Measurements from ENCODE around the gene ZNF823.

DNA sequence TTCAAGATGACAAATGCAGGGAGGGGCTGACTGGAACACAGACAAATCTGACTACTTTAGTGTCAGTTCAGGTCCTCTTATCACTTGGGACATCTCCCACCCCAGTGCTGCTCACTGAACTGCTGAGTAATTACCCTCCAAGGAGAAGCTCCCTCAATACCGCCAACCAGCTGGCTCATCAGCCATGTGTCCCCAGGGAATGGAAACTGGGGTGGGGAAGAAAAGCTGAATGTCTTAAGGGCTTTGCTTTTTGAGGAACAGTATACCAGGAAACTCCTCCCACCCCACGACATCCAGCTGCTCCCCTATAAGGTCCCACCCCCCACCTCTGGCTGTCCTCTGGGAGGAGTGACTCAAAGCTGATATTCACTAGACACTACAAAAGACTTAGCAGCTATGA, 2.0 kb downstream of the ZNF823 start:
- TF ChIP-seq POLR2A (IDR thresholded peaks at IDR 0.05; ENCODE audit: low read depth): no peak
- TF ChIP-seq CTCF (IDR thresholded peaks at IDR 0.05): no peak
- no peak for TF ChIP-seq EP300 (IDR thresholded peaks at IDR 0.05)

Data from esophagus muscularis mucosa (tissue), 4 donors.